HepG2 (cell line): ENCODE results near the gene UBALD1. TPM values are rescaled to one million over a fixed set of nuclear protein-coding genes. Genes with fewer than 3 reads are reported as not detected.

Source experiments
- ADNP ChIP-seq: sonication (generic); formaldehyde crosslinking; IDR thresholded peaks from 2 replicates; pipeline ENCODE4 v1.4.0; 2020; ENCODE audit warnings: missing genetic modification reagents
- CC2D1A ChIP-seq: sonication (generic); formaldehyde crosslinking; IDR thresholded peaks from 2 replicates; pipeline ENCODE4 v1.8.1; 2023; ENCODE audit warnings: mild to moderate bottlenecking, missing genetic modification reagents
- NFAT5 ChIP-seq: sonication (generic); formaldehyde crosslinking; IDR thresholded peaks from 2 replicates; pipeline ENCODE4 v1.4.0; 2020; ENCODE audit warnings: missing genetic modification reagents
- PREB ChIP-seq: sonication (generic); formaldehyde crosslinking; IDR thresholded peaks from 2 replicates; pipeline ENCODE4 v1.4.0; 2020; ENCODE audit warnings: missing genetic modification reagents
- TSC22D2 ChIP-seq: sonication (generic); formaldehyde crosslinking; IDR thresholded peaks from 2 replicates; pipeline ENCODE4 v1.5.1; 2020; ENCODE audit warnings: missing genetic modification reagents, mild to moderate bottlenecking, borderline replicate concordance
- UBTF ChIP-seq: sonication (generic); formaldehyde crosslinking; IDR thresholded peaks from 2 replicates; pipeline ENCODE4 v1.4.0; 2020; ENCODE audit warnings: mild to moderate bottlenecking, missing genetic modification reagents
- ZBTB40 ChIP-seq, 2 experiments: fragments of 450-650 bp in 1 of 2; sonication (generic) in 1 of 2; formaldehyde crosslinking in 1 of 2; IDR thresholded peaks; 2 replicates each; pipeline versions ENCODE4 v1.6.1 to v1.8.0; 2016 to 2022; ENCODE audit warnings: antibody characterized with exemption in 1 of 2, mild to moderate bottlenecking in 1 of 2, missing genetic modification reagents in 1 of 2
- ZBTB7B ChIP-seq: sonication (generic); formaldehyde crosslinking; IDR thresholded peaks from 2 replicates; pipeline ENCODE4 v1.4.0; 2020; ENCODE audit warnings: missing genetic modification reagents
- ZNF20 ChIP-seq: sonication (generic); formaldehyde crosslinking; IDR thresholded peaks from 2 replicates; pipeline ENCODE4 v1.4.0; 2020; ENCODE audit warnings: mild to moderate bottlenecking, moderate library complexity, missing genetic modification reagents
- ZSCAN22 ChIP-seq: sonication (generic); formaldehyde crosslinking; IDR thresholded peaks from 2 replicates; pipeline ENCODE4 v1.4.0; 2020; ENCODE audit warnings: mild to moderate bottlenecking, missing genetic modification reagents
- polyA plus RNA-seq, 8 experiments: library from polyadenylated mRNA; depleted of rRNA in 3 of 8; stranded (reverse) in 7 of 8; unstranded in 1 of 8; fragments of >200 nt; fragmentation: Illumina TruSeq in 4 of 8; extraction: Trizol in 4 of 8; gene quantifications; 2 replicates each; pipeline versions ENCODE4 v1.2.1 to v1.2.3, GENCODE V29; 2011 to 2016; ENCODE audit warnings: low read depth in 4 of 8, missing spikeins in 1 of 8, mixed read lengths in 1 of 8; ENCODE audit not compliant: insufficient read depth in 1 of 8
- total RNA-seq, 5 experiments: library from RNA; depleted of rRNA; stranded (reverse); fragments of >200 nt; fragmentation: Illumina TruSeq; extraction: Trizol; gene quantifications; 2 replicates each; pipeline ENCODE4 v1.2.3, GENCODE V29; 2016; ENCODE audit warnings: low read depth in 1 of 5

The UBALD1 gene
- total and polyA plus RNA-seq, 2 of the 13 experiments (the other 11 are each of a cell fraction or from before 2014, with no cell fraction given) = 6.8 to 12.3 TPM

GRCh38 chr16:4663777-4664465, 49.2 kb upstream of the UBALD1 start (continued):
- no peak for TF ChIP-seq PREB
- TF ChIP-seq ZBTB7B (CRISPR knock-in tag) = peak; percentile 81
- peak; percentile 69 for TF ChIP-seq ZSCAN22 (CRISPR knock-in tag)
- peak; percentile 87; the same call in 1 of the 2 replicates for TF ChIP-seq NFAT5 (CRISPR knock-in tag)
- TF ChIP-seq ZBTB40 (IDR thresholded peaks at IDR 0.05) = no peak
- peak; percentile 81 for TF ChIP-seq ZBTB40 (CRISPR knock-in tag; IDR thresholded peaks at IDR 0.05)
- peak; percentile 74 for TF ChIP-seq UBTF (CRISPR knock-in tag)
- no peak for TF ChIP-seq CC2D1A (CRISPR knock-in tag)
- TF ChIP-seq ZNF20 (CRISPR knock-in tag) = 0 out of 2 replicates have a peak, but pooled peaks have one; percentile 63
- no peak for TF ChIP-seq ADNP
- TF ChIP-seq TSC22D2 (CRISPR knock-in tag) = peak; percentile 80
